Activated T-helper 1 cell treated with Interleukin-2 at 50 U/mL for 16 hours (primary cell): ENCODE results near the gene PTH2R.
"Not testable (repeated sequence)": the region's sequence is repeated elsewhere in the genome, so short reads cannot be mapped to it uniquely, and the experiment has no call there.

Source experiments
- DNase-seq: peaks from one replicate; pipeline ENCODE4 v3.0.0-alpha.2; 2020; ENCODE audit warnings: low read depth

Gene PTH2R, protein sequence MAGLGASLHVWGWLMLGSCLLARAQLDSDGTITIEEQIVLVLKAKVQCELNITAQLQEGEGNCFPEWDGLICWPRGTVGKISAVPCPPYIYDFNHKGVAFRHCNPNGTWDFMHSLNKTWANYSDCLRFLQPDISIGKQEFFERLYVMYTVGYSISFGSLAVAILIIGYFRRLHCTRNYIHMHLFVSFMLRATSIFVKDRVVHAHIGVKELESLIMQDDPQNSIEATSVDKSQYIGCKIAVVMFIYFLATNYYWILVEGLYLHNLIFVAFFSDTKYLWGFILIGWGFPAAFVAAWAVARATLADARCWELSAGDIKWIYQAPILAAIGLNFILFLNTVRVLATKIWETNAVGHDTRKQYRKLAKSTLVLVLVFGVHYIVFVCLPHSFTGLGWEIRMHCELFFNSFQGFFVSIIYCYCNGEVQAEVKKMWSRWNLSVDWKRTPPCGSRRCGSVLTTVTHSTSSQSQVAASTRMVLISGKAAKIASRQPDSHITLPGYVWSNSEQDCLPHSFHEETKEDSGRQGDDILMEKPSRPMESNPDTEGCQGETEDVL

DNA sequence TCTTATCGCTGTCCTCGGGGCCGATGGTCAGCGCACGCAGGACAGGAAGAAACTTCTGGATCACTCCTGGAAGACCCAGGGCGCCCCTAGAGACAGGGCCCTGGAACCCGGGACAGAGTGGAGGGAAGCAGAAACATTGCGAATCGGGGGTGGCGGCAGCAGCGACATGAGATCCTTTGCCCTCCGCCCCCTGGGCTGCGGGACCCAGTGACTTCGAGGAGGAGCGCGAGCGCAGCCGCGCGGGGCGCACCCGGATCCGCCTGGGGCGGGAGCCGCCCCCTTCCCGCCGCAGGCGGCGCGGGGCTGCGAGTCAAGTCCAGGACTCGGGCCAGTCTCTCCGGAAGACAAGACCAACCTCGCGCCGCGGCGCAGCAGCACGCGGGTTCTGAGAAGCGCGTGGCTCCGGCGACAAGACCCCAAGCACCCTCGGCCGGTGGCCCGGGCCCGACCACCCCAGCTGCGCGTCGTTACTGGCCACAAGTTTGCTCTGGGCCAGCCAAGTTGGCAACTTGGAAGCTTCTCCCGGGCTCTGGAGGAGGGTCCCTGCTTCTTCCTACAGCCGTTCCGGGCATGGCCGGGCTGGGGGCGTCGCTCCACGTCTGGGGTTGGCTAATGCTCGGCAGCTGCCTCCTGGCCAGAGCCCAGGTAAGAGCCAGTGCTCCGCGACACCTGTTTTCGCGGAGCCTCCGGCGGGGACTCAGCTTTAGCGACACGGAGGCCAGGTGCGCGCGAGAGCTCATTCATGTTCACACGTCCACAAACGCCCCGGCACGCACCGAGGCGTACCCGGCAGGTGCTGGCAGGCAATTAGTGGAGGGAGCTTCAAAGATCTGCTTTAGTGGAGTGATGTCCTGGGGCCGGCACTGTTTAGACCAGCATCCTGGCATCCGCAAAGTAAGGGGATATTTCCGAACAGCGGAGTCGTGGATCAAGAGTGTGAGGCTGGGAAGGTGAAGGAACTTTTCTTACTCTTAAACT is at the start of gene PTH2R:
TSS of gene PTH2R (plus strand) at position 319 of the 978 bp plus-strand sequence. CDS start at position 571, 252 bp downstream.
- no peak for DNase-seq

DNA sequence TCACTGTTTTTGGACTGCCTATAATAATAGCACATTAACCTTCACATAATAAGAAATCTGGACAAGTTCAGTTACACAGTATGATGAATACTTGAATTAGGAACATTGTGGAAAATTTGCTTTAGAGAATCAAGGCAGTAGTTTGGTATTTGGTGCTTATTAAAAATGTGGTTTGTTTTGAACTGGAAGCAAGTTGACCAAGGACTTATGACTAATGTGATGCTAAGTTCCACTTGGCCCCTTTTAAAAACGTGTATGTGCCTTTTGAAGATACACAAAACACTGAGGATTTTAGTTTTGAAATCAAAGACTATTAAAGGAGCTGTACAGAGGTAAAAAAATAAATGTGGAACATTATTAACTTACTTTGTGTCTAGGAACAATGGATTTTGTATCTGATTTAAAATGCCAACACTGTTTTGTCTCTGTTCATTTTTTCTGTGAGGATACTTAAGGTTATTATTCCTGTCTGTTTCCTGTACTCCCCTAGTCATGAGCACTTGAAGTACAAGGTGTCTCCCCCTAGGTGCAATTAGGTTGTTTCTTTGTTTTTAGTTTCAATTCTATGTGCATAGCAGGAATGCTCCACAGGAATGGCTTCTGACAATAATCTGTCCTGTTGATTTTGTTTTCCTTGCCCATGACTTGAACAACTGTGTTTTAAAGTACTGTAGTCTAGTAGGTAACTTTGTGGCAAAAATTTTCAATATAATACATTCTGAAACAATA is 49.6 kb upstream of the PTH2R start:
- DNase-seq, result no peak

DNA sequence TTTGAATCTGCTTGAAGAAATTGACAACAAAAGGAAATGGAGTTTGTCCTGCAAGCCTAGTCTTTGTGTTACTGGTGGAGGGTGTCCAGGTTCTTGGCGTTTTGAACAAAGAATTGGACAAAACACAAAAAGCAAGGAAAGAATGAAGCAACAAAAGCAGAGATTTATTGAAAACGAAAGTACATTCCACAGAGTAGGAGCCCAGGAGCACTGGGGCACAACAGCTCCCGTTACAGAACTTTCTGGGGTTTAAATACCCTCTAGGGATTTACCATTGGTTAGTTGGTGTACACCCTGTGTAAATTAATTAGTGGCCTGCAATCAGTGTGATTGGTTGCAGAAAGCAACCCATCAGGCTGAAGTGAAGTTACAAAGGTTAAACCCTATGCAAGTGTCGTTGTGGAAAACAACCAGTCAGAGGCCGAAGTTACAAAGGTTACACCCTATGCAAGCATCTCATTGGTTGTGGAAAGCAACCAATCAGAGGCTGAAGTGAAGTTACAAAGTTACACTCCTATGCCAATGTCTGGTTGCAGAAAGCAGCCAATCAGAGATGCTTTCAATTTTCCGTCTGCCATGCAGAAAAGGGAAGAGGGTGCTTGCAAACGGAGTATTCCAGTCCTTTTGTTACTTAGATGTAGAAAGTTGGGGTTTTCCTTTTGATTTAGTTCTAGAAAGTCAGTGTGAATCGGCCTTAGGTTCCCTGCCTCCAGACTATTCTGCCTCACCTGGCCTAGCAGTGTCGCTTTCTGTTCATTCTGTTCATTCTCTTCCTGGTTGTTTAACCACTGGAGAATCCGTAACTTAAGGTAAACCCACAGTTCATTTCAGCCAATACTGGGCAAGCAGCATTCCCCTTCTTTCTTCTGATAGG is 47.6 kb upstream of the PTH2R start:
- no peak for DNase-seq

DNA sequence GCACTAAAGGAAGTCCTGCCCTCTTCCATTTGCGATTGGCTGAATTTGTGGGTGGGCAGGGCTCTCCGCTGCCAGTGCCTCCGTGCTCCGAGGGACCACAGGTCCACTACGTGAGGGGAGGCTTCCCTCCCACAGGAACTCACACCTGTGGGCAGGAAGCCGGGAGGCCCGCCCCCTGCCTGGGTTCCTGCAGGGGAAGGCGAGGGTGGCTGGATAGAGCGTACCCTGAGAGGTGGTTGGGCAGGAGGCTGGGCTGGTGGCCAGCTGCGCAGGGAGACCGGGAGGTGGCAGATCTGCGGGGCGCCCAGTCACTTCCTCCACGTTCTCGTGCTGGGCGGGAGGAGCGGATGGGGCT is 47.0 kb upstream of the PTH2R start:
- DNase-seq, result no peak

DNA sequence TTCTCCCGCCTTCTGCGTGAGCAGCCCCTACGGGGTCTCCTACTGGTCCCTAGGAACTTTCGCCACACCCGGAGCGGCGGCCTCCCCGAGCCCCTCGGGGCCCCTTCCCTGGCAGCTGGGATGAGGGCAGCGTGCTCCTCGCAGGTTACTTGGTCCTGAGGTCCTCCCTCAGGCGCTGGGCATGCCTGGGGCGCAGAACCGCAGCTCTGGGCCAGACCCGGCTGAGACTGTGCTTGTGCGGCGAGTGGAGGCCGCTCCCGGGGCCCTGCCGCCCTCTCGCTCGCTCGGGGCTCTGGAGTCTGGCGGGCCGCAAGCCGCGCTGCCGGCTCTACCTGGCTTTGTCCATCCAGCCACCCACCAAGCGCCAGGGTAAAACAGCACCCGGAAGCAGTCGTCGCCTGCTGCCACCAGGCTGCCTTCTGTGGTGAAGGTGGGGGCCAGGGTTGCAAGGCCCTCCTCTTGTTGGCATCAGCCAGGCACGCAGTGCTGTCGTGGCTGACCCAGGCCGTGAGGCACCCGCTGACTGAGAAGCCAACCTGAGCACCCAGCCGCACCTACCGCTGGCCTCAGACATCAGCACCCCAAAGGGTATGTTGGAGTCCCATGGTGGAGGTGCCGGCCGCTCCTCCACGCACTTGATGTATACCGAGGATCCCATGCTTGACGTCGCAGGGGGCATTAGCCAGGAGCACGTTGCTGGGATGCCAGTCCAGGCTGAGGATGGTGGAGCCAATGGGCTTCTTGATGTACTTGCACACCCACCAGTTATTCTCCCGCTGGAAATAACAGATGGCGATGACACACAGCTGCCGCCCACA is 46.1 kb upstream of the PTH2R start:
- DNase-seq, result no peak

DNA sequence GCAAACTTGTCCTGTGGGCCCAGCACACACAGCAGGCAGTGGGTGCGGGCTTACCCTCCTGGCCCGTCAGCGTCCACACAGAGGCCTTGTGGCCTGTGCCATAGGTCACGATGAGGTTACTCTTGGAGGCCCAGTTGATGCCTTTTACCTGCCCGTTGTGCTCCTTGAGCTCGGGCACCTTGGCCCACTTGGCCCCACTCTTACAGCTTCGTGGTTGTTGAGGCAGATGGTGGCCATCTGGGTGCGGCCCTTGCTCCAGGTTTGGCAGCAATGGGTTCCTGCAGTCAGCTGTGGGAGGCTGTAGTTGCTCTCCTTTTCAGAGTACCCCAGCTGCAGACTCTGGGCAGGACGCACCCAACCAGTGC is 45.5 kb upstream of the PTH2R start:
- no peak for DNase-seq

DNA sequence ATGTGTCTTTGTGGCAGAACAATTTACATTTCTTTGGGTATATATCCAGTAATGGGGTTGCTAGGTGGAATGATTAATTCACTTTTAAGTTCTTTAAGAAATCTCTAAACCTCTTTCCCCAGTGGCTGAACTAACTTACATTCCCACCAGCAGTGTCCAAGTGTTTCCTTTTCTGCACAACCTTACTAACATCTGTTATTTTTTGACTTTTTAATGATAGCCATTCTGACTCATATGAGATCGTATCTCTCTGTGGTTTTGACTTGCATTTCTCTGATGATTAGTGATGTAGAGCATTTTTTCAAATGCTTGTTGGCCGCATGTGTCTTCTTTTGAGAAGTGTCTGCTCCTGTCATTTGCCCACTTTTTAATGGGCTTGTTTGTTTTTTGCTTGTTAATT is 43.1 kb upstream of the PTH2R start:
- DNase-seq, result no peak

DNA sequence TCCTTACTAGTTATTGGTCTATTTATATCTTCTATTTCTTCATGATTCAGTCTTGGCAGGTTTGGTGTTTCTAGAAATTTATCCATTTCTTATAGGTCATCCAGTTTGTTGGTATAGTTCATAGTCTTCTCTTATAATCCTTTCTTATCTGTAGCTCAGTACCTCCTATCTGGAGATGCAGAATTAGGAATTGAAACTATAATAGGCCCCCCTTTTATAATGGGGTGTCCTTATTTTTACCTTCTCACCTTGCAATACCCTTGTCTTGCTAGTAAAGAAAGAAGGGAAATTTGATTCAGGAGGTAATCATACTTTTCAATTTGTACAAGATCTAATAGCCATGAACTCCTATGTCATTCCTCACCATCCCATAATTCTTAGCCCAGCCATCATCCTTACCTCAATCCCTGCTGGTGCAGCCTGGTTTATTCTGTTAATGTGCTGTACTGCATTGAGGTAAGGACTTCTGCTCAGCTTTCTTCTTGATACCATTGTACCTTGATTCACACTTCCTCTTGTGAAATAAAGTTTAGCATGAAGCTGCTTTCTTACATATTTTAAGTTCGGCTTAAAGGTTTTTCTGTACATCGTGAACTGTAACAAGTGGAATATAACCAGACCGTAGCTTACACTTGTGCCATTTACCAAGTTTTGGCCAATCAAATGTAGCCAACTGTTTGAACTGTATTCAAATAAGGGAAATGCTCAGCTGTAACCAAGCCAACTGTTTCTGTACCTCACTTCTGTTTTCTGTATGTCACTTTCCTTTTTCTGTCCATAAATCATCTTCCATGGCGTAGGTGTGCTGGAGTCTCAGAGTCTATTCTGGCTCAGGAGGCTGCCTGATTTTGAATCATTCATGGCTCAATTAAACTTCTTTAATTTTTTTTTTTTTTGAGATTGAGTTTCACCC is 40.1 kb upstream of the PTH2R start:
- DNase-seq, result no peak

DNA sequence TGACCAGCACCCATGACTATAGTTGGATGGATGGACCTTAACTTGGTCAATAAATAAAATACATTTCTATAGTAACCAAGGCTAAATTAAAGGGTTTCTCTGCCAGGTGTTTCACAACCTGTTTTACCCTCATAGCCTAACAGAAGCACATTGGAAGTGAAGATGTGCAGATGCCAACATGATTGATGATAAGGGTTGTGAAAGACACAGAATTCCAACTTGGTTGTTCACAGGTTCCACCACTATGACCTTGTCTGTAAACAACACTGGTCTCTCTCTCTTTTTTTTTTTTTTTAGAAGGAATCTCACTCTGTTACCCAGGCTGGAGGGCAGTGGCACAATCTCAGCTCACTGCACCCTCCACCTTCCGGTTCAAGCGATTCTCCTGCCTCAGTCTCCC is 37.5 kb upstream of the PTH2R start:
- no peak for DNase-seq

DNA sequence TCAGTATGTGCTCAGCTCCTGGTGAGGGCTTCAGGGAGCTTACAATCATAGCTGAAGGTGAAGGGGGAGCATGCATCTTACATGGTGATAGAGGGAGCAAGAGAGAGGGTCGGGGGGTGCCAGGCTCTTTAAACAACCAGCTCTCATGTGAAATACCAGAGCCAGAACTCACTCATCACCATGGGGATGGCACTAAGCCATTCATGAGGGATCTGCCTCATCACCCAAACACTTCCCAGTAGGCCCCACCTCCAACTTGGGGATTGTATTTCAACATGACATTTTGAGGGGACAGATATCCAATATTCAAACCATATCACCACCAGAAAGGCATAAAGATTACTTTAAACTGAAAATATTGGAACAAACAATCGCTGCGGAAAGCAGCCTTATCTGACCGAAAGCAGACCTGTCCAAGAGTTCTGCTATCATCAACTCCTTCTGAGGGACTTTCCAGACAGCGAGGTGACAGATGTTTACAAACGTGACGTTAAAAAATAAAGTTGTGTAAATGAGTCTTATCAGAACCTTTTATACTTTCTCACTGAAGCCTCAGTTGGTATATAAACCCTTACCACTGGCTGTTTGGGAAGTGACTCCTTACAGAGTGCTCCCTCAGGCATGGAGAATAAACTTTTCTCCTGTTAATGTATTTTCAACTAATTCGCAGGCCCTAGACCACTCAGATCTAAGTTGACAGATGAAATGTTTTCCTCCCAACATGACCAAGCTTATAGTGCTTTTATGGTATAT is 35.5 kb upstream of the PTH2R start:
- no peak for DNase-seq

DNA sequence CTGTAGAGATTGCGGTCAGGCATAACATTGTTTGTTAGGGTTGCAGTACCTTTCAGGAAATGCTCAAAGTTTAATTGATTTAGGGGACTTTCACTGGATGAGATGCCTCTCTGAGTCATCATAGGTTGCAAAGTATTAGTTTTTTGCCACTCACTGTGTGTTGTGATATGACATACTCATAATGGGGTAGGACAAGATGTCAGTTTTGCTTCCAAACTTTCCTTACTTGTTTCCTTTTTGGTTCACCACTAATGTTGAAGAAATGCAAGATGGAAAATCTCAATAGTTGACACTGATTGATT is 35.0 kb upstream of the PTH2R start:
- DNase-seq, result no peak

DNA sequence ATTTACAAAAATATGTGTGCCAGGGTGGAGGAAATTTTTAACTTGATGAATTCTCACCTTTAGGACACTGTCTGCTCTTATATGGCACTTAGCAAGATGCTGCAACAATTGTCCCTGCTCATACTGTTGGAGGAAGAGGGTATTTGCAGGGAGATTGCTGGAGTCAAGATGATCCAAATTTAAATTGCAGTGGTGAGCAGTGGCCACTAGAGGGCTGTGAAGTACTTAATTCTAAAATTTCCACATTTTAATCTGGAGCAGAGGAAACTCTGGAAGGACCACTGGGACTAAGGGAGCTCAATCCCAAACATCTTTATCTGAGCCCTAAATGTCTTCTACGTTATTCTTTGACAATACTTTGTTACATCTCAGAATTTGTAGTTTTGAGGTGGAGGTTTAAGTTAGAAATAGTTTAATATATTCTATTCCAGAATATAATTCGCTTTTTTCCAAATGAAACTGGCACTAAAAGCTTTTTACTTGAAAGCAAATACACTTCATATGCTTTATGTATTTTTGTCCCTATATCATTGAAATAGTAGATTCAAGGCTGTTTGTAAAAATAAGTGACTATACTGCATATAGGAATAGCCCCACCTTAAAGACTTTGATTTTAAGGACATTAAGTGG is 33.0 kb upstream of the PTH2R start:
- DNase-seq, result no peak

DNA sequence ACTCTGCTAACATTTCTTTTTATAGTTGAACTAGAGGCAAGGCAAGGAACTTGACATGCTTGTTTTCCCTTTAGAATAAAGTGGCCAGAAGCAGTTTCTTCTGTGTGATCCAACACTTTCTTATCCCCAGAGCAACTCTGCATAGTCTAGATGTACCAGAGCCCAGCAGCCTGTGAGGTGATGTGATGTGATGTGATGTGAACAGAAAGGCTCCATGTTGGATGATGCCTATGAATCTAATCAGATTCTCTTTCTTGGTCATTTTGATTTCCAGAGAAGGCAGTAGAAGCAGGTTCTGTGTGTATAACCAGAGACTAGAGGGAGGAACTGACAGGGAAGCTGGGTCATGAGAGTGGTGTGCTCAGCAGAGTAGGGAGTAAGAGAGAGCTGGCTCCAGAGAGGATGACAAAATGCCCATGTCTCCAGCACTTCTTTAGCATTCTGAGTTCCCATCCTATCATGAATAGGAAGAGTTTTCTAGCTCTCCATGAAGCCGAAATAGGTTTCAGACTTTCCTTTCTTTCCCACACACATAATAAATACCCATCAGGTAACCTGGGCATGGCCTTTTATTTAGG is 31.0 kb upstream of the PTH2R start:
- DNase-seq, result no peak

DNA sequence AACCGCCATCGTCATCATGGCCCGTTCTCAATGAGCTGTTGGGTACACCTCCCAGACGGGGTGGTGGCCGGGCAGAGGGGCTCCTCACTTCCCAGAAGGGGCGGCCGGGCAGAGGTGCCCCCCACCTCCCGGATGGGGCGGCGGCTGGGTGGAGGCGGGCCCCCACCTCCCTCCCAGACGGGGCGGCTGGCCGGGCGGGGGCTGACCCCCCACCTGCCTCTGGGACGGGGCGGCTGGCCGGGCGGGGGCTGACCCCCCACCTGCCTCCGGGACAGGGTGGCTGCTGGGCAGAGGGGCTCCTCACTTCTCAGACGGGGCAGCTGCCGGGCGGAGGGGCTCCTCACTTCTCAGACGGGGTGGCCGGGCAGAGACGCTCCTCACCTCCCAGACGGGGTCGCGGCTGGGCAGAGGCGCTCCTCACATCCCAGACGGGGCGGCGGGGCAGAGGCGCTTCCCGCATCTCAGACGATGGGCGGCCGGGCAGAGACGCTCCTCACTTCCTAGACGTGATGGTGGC is 29.2 kb upstream of the PTH2R start:
- DNase-seq, result not testable (repeated sequence)

DNA sequence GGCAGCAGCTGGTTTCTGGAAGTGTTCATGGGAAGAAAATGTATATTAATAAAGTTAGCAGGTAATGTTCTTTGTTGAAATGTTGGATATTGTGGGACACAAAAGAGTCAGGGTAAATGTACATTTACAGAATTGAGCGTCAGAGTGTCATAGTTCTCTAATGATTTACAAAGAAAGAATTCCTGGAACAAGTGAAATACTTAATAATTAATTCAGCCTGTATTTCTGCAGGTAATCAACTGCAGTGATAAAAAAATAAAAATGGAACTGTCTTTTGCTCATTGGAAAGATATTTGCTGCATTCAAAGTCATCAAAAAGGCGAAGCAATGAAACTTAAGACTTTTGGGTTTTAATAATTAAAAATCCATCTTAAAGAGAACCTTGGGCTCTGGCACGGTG is 27.4 kb upstream of the PTH2R start:
- DNase-seq, result no peak

DNA sequence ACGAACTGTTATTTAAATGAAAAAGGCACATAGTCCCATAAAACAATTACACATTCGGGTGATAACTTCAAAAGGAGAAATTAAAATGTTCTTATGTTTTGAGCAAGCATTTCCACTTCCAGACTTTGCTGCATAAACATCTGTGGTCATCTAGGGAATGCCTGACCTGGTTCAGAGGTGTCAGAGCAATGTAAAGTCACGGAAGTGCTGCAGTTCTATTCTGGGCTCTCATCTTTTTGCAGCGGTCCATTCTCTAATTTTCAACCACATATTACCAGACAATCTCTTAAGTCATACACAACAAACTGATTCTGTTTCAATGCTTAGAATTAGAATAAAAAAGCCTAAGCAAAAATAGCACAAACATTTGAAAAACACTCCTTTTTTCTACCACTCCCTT is 22.0 kb upstream of the PTH2R start:
- DNase-seq, result no peak

DNA sequence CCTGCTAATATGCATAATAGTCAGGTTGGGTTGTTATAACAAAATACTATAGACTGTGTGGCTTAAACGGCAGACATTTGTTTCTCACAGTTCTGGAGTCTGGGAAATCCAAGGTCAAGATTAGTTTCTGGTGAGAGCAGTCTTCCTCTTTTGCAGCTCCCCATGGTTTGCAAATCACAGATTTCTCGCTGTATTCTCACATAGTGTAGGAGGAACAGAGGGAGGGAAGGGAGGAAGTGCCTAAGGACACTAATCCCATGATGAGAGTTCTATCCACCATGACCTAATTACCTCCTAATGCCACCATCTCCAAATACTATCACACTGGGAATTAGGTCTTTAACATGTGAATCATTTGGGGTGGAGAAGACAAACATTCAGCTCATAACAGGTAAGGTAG is 20.1 kb upstream of the PTH2R start:
- no peak for DNase-seq

DNA sequence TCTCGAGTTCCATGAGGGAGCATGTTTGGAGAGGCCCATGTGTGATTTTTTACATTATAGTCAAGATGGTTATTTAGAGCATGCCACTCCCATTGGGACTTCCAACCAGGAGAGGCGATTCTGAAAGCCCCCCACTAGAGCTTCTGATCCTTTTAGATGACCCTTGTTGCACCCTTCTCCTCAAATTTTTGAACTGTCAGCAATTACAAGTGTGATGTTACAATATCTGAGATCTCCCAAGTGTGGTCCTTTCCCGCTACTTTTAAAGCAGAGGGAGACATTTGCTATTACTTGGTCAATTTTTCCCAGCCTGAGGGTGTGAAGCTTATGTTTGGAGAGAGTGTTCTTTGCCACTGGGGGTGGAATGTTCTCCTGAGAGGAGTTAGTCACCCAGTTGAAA is 16.7 kb upstream of the PTH2R start:
- DNase-seq, result no peak
